ENCODE results near the gene KDELR3. TPM values are rescaled to one million over a fixed set of nuclear protein-coding genes. Genes with fewer than 3 reads are reported as not detected.

KDELR3 gene
- total RNA-seq, 1 experiment from 2014 or later: 33.1 TPM

GRCh38 chr22:38437416-38437815 lies 30.5 kb upstream of the KDELR3 start:
- H3K79me2 ChIP-seq (ENCODE audit: insufficient read depth, low read length): no peaks in the 10 kb centered on the region
- no peak overlapping the region for H3K4me3 ChIP-seq (replicated peaks in 1 of 2; ENCODE audit: low read depth in 1 of 2, low read length in 2 of 2)
- H3K27me3 ChIP-seq (ENCODE audit: insufficient read depth, low read length): no peaks in the 10 kb centered on the region
- no peak for DNase-seq (ENCODE audit: low read depth, low spot score)
- no peaks in the 10 kb centered on the region for H4K20me1 ChIP-seq (ENCODE audit: insufficient read depth)
- no TSS peak for BruUV-seq (replicated peaks)
- TF ChIP-seq REST (IDR thresholded peaks at IDR 0.05; ENCODE audit: low read depth) (no peak), SP1 (IDR thresholded peaks at IDR 0.05; ENCODE audit: low read depth) (no peak), FOSL1 (IDR thresholded peaks at IDR 0.05; ENCODE audit: low read depth) (no peak), CBX3 (IDR thresholded peaks at IDR 0.05; ENCODE audit: low read depth) (no peak), EZH2phosphoT487 (IDR thresholded peaks at IDR 0.05; ENCODE audit: borderline replicate concordance) (no peak), RAD21 (IDR thresholded peaks at IDR 0.05; ENCODE audit: low read depth) (no peak)
- no peaks in the 10 kb centered on the region for H3K9me3 ChIP-seq (ENCODE audit: control insufficient read depth in 1 of 2, insufficient read depth in 1 of 2, low read depth in 1 of 2, low read length in 2 of 2)
- H3K4me1 ChIP-seq (ENCODE audit: control insufficient read depth in 1 of 2, insufficient read depth in 2 of 2, low read length in 2 of 2): 0 out of 4 replicates have a peak, but pooled peaks cover 0 to under 1% of the 10 kb centered on the region in 2 experiments
- ChIA-PET RAD21 (ENCODE audit: low non-redundant PET in 1 of 2, low total read pairs in 2 of 2, uncharacterized antibody in 2 of 2, unreplicated experiment in 2 of 2) (no interaction called here), POLR2A (no interaction called here), CTCF (no interaction called here)
- H2AFZ ChIP-seq (ENCODE audit: low read depth, low read length, poor library complexity, severe bottlenecking): no peak overlapping the region
- no peak for ATAC-seq
- intact Hi-C loops (cut with micrococcal nuclease): no loop called here
- no peaks in the 10 kb centered on the region for H3K36me3 ChIP-seq (ENCODE audit: control insufficient read depth in 1 of 2, insufficient read depth in 2 of 2, low read length in 2 of 2)
- H3K9ac ChIP-seq (ENCODE audit: low read length): no peak overlapping the region
- H3K4me2 ChIP-seq (ENCODE audit: low read length): no peak overlapping the region
- H3K27ac ChIP-seq (ENCODE audit: low read depth, low read length): no peak overlapping the region
- H3K9me2 ChIP-seq (ENCODE audit: insufficient read depth): no peaks in the 10 kb centered on the region

DNA sequence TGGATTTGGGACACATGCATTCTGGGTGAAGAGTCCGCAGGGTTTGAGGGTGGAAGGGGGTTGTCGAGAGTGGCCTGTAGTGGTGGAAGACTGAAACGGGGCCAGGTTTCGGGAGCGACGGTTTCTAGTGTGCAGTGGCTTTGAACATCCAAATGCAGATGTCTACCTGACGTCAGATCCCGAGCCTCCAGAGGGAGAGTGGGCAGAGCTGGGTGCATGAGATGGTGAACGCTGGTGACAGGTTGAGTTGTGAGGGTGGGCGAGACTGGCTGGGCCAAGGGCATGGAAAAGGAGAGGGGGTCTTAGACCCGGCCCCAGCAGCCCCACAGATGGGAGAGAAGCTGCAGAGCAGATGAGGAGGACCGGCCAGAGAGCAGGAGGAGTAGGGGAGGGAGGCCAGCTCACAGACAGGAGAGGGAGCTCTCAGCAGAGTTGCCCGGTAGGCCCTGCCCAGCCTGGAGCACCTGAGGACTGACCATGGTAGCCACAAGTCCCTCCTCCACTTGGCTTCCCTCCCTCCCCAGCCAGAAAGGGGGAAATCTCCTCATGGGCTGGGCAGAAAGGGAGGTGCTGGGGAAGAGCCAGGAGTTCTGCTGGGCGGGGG lies 27.0 kb upstream of the KDELR3 start:
- Histone ChIP-seq H3K27me3 (ENCODE audit: insufficient read depth, low read length) (no peaks in the 10 kb centered on the region), H3K4me2 (ENCODE audit: low read length) (no peak overlapping the region), H3K9me2 (ENCODE audit: insufficient read depth) (no peaks in the 10 kb centered on the region), H3K9ac (ENCODE audit: low read length) (no peak overlapping the region), H3K27ac (ENCODE audit: low read depth, low read length) (no peak overlapping the region), H3K79me2 (ENCODE audit: insufficient read depth, low read length) (no peaks in the 10 kb centered on the region), H3K36me3 (ENCODE audit: control insufficient read depth in 1 of 2, insufficient read depth in 2 of 2, low read length in 2 of 2) (no peaks in the 10 kb centered on the region), H3K4me1 (ENCODE audit: control insufficient read depth in 1 of 2, insufficient read depth in 2 of 2, low read length in 2 of 2) (no peaks in the 10 kb centered on the region), H3K9me3 (ENCODE audit: control insufficient read depth in 1 of 2, insufficient read depth in 1 of 2, low read depth in 1 of 2, low read length in 2 of 2) (no peaks in the 10 kb centered on the region), H3K4me3 (replicated peaks in 1 of 2; ENCODE audit: low read depth in 1 of 2, low read length in 2 of 2) (no peak overlapping the region), H4K20me1 (ENCODE audit: insufficient read depth) (no peaks in the 10 kb centered on the region), H2AFZ (ENCODE audit: low read depth, low read length, poor library complexity, severe bottlenecking) (no peak overlapping the region)
- ChIA-PET CTCF (no interaction called here), RAD21 (ENCODE audit: low non-redundant PET in 1 of 2, low total read pairs in 2 of 2, uncharacterized antibody in 2 of 2, unreplicated experiment in 2 of 2) (no interaction called here), POLR2A (no interaction called here)
- intact Hi-C loops (cut with micrococcal nuclease): no loop called here
- BruUV-seq (replicated peaks): no TSS peak
- DNase-seq (ENCODE audit: low read depth, low spot score) (no peak), ATAC-seq (peak; percentile 52; the same call in 1 of the 2 replicates)
- TF ChIP-seq, protein P1, sequence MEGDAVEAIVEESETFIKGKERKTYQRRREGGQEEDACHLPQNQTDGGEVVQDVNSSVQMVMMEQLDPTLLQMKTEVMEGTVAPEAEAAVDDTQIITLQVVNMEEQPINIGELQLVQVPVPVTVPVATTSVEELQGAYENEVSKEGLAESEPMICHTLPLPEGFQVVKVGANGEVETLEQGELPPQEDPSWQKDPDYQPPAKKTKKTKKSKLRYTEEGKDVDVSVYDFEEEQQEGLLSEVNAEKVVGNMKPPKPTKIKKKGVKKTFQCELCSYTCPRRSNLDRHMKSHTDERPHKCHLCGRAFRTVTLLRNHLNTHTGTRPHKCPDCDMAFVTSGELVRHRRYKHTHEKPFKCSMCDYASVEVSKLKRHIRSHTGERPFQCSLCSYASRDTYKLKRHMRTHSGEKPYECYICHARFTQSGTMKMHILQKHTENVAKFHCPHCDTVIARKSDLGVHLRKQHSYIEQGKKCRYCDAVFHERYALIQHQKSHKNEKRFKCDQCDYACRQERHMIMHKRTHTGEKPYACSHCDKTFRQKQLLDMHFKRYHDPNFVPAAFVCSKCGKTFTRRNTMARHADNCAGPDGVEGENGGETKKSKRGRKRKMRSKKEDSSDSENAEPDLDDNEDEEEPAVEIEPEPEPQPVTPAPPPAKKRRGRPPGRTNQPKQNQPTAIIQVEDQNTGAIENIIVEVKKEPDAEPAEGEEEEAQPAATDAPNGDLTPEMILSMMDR (IDR thresholded peaks at IDR 0.05 in 2 of 3, conservative IDR thresholded peaks at IDR 0.05 in 1 of 3; ENCODE audit: borderline replicate concordance in 1 of 3, insufficient read depth in 1 of 3, low read depth in 2 of 3, low read length in 2 of 3): no peak
- TF ChIP-seq ATF3 (IDR thresholded peaks at IDR 0.05) (no peak), MAX (IDR thresholded peaks at IDR 0.05) (no peak)

All from HCT116 (cell line).